HG03175 (cell line): ENCODE measurements around the gene TLE3.

ENCODE experiments used
- ATAC-seq: cut with Tn5 transposase; IDR thresholded peaks from one replicate; pipeline ENCODE4 v1.9.1; 2021; ENCODE audit warnings: mild to moderate bottlenecking, moderate library complexity; ENCODE audit not compliant: unreplicated experiment

The TLE3 gene

GRCh38 chr15:70084461-70084860 lies 13.3 kb downstream of the TLE3 start:
- ATAC-seq: no peak

- no peak for ATAC-seq
Observed at GRCh38 chr15:70083946-70084345, 13.8 kb downstream of the TLE3 start.

- ATAC-seq: no peak
Observed at GRCh38 chr15:70083418-70083817, 14.3 kb downstream of the TLE3 start.

GRCh38 chr15:70082281-70082900 lies 15.3 kb downstream of the TLE3 start:
- ATAC-seq: no peak

GRCh38 chr15:70081612-70082011 lies 16.1 kb downstream of the TLE3 start:
- ATAC-seq: no peak

GRCh38 chr15:70080347-70080746 lies 17.4 kb downstream of the TLE3 start:
- ATAC-seq: no peak

GRCh38 chr15:70079888-70080287 lies 17.8 kb downstream of the TLE3 start:
- ATAC-seq: no peak

- ATAC-seq: no peak
Observed at GRCh38 chr15:70078578-70079417, 18.9 kb downstream of the TLE3 start.

- no peak for ATAC-seq
Observed at GRCh38 chr15:70077188-70078147, 20.2 kb downstream of the TLE3 start.

- no peak for ATAC-seq
Observed at GRCh38 chr15:70074380-70074779, 23.3 kb downstream of the TLE3 start.

GRCh38 chr15:70072479-70072878 lies 25.2 kb downstream of the TLE3 start:
- no peak for ATAC-seq

GRCh38 chr15:70071799-70072198 lies 25.9 kb downstream of the TLE3 start:
- ATAC-seq: no peak

- no peak for ATAC-seq
Observed at GRCh38 chr15:70069716-70070115, 28.0 kb downstream of the TLE3 start.

- ATAC-seq: no peak
Observed at GRCh38 chr15:70068783-70069565, 28.7 kb downstream of the TLE3 start.

- no peak for ATAC-seq
Observed at GRCh38 chr15:70067681-70068080, 30.0 kb downstream of the TLE3 start.

GRCh38 chr15:70067011-70067410 lies 30.7 kb downstream of the TLE3 start:
- ATAC-seq: no peak

GRCh38 chr15:70066447-70066846 lies 31.3 kb downstream of the TLE3 start:
- ATAC-seq: no peak

GRCh38 chr15:70066004-70066403 lies 31.7 kb downstream of the TLE3 start:
- ATAC-seq: no peak

- no peak for ATAC-seq
Observed at GRCh38 chr15:70065006-70065722, 32.6 kb downstream of the TLE3 start.

GRCh38 chr15:70064441-70064840 lies 33.3 kb downstream of the TLE3 start:
- ATAC-seq: no peak
